Hepatocyte (in vitro differentiated cells): ENCODE data around the gene BCOR. TPM values are rescaled to one million over a fixed set of nuclear protein-coding genes. Genes with fewer than 3 reads are reported as not detected.

ENCODE experiments used
- DNase-seq: peaks from one replicate; pipeline ENCODE4 v3.0.0-alpha.2; 2016; ENCODE audit warnings: low spot score
- H2AFZ ChIP-seq: fragments of 200-600 bp; sonication (generic); 2 replicates; pipeline ENCODE4 v1.6.0; 2016; ENCODE audit warnings: antibody characterized with exemption, mild to moderate bottlenecking
- H3K27ac ChIP-seq: fragments of 200-600 bp; sonication (generic); 2 replicates; pipeline ENCODE4 v1.5.1; 2016; ENCODE audit warnings: mild to moderate bottlenecking
- H3K27me3 ChIP-seq: fragments of 200-600 bp; sonication (generic); 2 replicates; pipeline ENCODE4 v1.6.1; 2016
- H3K36me3 ChIP-seq: fragments of 200-600 bp; sonication (generic); replicated peaks from 2 replicates; pipeline ENCODE4 v1.5.1; 2016; ENCODE audit warnings: low read depth; ENCODE audit not compliant: insufficient read depth
- H3K4me1 ChIP-seq: fragments of 200-600 bp; sonication (generic); 2 replicates; pipeline ENCODE4 v1.5.1; 2016; ENCODE audit warnings: mild to moderate bottlenecking, moderate library complexity; ENCODE audit not compliant: insufficient read depth
- H3K4me2 ChIP-seq: fragments of 200-600 bp; sonication (generic); 2 replicates; pipeline ENCODE4 v1.6.0; 2016
- H3K4me3 ChIP-seq: fragments of 200-600 bp; sonication (generic); 2 replicates; pipeline ENCODE4 v1.5.1; 2016; ENCODE audit warnings: mild to moderate bottlenecking
- H3K79me2 ChIP-seq: fragments of 200-600 bp; sonication (generic); 2 replicates; pipeline ENCODE4 v1.6.0; 2017; ENCODE audit warnings: mild to moderate bottlenecking
- H3K9me2 ChIP-seq: fragments of 200-600 bp; sonication (generic); replicated peaks from 2 replicates; pipeline ENCODE4 v1.6.0; 2017; ENCODE audit warnings: mild to moderate bottlenecking; ENCODE audit not compliant: insufficient read depth
- H3K9me3 ChIP-seq: fragments of 200-600 bp; sonication (generic); 2 replicates; pipeline ENCODE4 v1.5.1; 2016; ENCODE audit warnings: low read depth, mild to moderate bottlenecking
- H4K20me1 ChIP-seq: fragments of 200-600 bp; sonication (generic); 2 replicates; pipeline ENCODE4 v1.6.0; 2016; ENCODE audit warnings: mild to moderate bottlenecking; ENCODE audit not compliant: insufficient read depth, poor library complexity, severe bottlenecking
- CTCF ChIP-seq: fragments of 200-600 bp; sonication (generic); IDR thresholded peaks from 2 replicates; pipeline ENCODE4 v1.5.1; 2016; ENCODE audit warnings: antibody characterized with exemption, mild to moderate bottlenecking; ENCODE audit not compliant: poor library complexity
- EZH2 ChIP-seq: fragments of 200-600 bp; sonication (generic); IDR thresholded peaks from 2 replicates; pipeline ENCODE4 v1.6.1; 2016; ENCODE audit warnings: antibody characterized with exemption, mild to moderate bottlenecking, borderline replicate concordance
- EZH2phosphoT487 ChIP-seq: fragments of 200-600 bp; sonication (generic); IDR thresholded peaks from one replicate; pipeline ENCODE4 v1.6.1; 2018; ENCODE audit warnings: antibody characterized with exemption, mild to moderate bottlenecking, low read depth, moderate library complexity; ENCODE audit not compliant: unreplicated experiment, severe bottlenecking
- WGBS: methylation state at CpG from one replicate; pipeline ENCODE4 v1.1.6; 2016; ENCODE audit warnings: low lambda C conversion rate; ENCODE audit errors: missing lambda C conversion rate; 5-methylcytosine and 5-hydroxymethylcytosine counted together
- polyA plus RNA-seq: library from polyadenylated mRNA; unstranded; fragments of >200 nt; fragmentation: Nextera tagmentation; extraction: Ambion mirVana; gene quantifications from 2 replicates; pipeline ENCODE4 v1.2.1, GENCODE V29; 2016
- total RNA-seq: library from RNA; depleted of rRNA; stranded (reverse); fragments of >200 nt; gene quantifications from 2 replicates; pipeline ENCODE4 v1.2.3, GENCODE V29; 2014

Gene BCOR
- total and polyA plus RNA-seq, 2 experiments from 2014 or later, result 13.6 to 22.9 TPM

GRCh38 chrX:40054793-40055192, 43.0 kb downstream of the BCOR start:
- no peaks in the 10 kb centered on the region for H4K20me1 ChIP-seq
- H3K27ac ChIP-seq, result peak overlapping the region; percentile 34
- H3K36me3 ChIP-seq, result peaks cover 8% of the 10 kb centered on the region
- peaks cover 11% of the 10 kb centered on the region for H3K9me3 ChIP-seq
- peak; percentile 46 for DNase-seq
- no peaks in the 10 kb centered on the region for H3K27me3 ChIP-seq
- no peaks in the 10 kb centered on the region for H3K4me1 ChIP-seq
- no peaks in the 10 kb centered on the region for H3K79me2 ChIP-seq
- H3K4me3 ChIP-seq, result no peak overlapping the region
- no peak overlapping the region for H2AFZ ChIP-seq
- WGBS, result 62% methylated on average over 1 of the region's 1 CpG
- H3K9me2 ChIP-seq, result no peaks in the 10 kb centered on the region
- TF ChIP-seq CTCF (no peak), EZH2 (no peak), EZH2phosphoT487 (no peak)
- no peak overlapping the region for H3K4me2 ChIP-seq

- Histone ChIP-seq H3K36me3 (peaks cover 15% of the 10 kb centered on the region), H4K20me1 (no peaks in the 10 kb centered on the region), H3K27me3 (no peaks in the 10 kb centered on the region), H3K9me3 (peaks cover 16% of the 10 kb centered on the region), H2AFZ (no peak overlapping the region), H3K4me2 (no peak overlapping the region), H3K79me2 (no peaks in the 10 kb centered on the region), H3K4me1 (no peaks in the 10 kb centered on the region), H3K9me2 (no peaks in the 10 kb centered on the region), H3K27ac (no peak overlapping the region), H3K4me3 (no peak overlapping the region)
- 93% methylated on average over 1 of the region's 1 CpG for WGBS
- DNase-seq, result no peak
- TF ChIP-seq CTCF (no peak), EZH2 (no peak), EZH2phosphoT487 (no peak)
These were observed 47.2 kb downstream of the BCOR start for GRCh38 chrX:40050532-40050931.

GRCh38 chrX:40049084-40049641, 48.6 kb downstream of the BCOR start:
- peaks cover 16% of the 10 kb centered on the region for H3K9me3 ChIP-seq
- H3K9me2 ChIP-seq, result no peaks in the 10 kb centered on the region
- WGBS, result 91% methylated on average over 7 of the region's 7 CpGs

More at GRCh38 chrX:40049084-40049641, 48.6 kb downstream of the BCOR start:
- no peak for TF ChIP-seq EZH2phosphoT487
- no peak for TF ChIP-seq CTCF
- TF ChIP-seq EZH2, result no peak
- Histone ChIP-seq H3K79me2 (no peaks in the 10 kb centered on the region), H4K20me1 (no peaks in the 10 kb centered on the region), H3K4me3 (no peak overlapping the region), H3K27me3 (no peaks in the 10 kb centered on the region), H3K4me1 (no peaks in the 10 kb centered on the region), H2AFZ (no peak overlapping the region), H3K4me2 (no peak overlapping the region), H3K36me3 (peaks cover 15% of the 10 kb centered on the region), H3K27ac (no peak overlapping the region)
- DNase-seq, result no peak
